ELF-1 (cell line): Measurements from ENCODE around the gene GP1BA.

Experiments
- DNase-seq: peaks from one replicate; pipeline ENCODE4 v3.0.0-alpha.2; 2016; ENCODE audit warnings: low read depth, low spot score

Gene GP1BA

GRCh38 chr17:4931963-4932362 lies at the start of gene GP1BA:
Gene GP1BA (plus strand): TSS chr17:4932277. CDS start chr17:4932605, 328 bp downstream.
- DNase-seq, result no peak

DNA sequence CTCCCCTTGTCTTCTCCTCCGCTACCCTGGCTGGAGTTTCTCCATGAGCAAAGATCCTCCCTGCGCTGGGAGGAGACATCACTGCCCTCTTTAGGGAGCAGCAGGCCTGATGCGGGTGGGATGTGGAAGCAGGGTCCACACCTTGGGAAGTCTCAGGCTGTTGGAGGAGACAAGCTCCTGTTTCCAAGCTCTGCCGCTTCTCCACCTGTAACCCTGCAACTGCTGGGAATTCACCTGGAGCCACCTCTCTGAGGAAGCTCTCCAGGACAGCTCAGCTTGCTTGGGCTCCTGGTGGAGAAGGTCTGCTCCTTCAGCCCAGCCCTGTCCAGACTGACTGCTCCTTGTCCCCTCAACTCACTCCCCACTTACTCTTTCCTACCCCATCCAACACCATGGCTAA lies 47.6 kb upstream of the GP1BA start:
- no peak for DNase-seq

DNA sequence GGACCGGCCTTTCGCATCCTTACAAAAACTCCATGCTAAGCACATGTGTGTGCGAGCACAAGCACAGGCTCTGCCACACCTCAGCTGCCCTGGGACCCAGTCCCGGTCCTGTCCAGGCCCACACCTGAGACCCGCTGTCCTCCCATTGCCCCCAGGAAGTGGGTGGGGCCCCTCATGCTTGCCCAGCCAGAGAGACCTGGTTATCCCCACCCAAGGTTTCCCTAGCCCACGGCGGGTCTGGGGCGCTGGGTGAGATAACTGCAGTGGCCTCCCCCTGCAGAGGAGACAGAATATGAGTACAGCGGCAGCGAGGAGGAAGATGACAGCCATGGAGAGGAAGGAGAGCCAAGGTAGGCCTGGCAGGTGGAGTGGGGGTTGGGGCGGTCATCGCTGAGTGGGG lies 45.2 kb upstream of the GP1BA start:
- no peak for DNase-seq

DNA sequence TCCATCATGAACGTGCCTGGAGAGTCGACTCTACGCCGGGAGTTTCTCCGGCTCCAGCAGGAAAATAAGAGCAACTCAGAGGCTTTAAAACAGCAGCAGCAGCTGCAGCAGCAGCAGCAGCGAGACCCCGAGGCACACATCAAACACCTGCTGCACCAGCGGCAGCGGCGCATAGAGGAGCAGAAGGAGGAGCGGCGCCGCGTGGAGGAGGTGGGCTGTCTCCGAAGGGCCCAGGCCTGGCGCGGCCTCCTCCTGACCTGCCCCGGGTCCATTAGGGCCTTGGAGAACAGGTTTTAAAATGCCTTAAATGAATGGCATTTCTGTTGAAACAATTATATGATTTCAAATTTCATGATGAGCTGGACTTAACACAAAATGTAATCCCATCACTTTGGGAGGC lies 44.5 kb upstream of the GP1BA start:
- no peak for DNase-seq

DNA sequence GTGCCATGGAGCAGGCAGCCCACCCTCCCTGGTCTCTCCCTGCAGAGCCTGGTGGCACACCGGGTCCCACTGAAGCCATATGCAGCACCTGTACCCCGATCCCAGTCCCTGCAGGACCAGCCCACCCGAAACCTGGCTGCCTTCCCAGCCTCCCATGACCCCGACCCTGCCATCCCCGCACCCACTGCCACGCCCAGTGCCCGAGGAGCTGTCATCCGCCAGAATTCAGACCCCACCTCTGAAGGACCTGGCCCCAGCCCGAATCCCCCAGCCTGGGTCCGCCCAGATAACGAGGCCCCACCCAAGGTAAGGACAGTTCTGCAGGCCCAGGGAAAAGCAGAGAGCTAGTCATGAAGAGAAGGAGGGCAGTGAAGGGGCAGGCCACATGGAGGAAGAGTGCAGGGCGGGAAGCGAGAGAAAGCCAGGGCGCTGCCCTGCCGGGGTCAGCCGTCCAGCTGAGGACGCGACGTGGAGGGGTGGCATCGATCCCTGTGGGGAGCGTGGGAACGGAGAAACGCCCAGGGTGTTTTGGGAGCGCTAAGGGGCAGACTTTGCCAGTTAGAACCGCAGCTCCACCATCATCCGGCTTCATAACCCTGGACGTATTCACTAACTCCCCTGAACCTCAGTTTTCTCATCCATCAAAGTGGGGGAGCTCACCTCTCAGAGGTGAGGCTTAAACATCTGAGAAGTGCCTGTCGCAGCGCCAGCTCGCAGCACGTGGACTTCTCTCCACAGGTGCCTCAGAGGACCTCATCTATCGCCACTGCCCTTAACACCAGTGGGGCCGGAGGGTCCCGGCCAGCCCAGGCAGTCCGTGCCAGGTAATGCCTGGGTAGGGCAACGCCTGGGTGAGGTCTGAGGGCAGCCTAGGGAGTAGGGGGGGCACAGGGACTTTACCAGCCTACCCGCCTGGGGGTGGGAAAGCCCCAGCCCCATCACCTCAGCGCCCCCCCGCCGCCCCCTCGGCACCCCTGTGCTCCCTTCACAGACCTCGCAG lies 40.4 kb upstream of the GP1BA start:
- DNase-seq, result no peak

DNA sequence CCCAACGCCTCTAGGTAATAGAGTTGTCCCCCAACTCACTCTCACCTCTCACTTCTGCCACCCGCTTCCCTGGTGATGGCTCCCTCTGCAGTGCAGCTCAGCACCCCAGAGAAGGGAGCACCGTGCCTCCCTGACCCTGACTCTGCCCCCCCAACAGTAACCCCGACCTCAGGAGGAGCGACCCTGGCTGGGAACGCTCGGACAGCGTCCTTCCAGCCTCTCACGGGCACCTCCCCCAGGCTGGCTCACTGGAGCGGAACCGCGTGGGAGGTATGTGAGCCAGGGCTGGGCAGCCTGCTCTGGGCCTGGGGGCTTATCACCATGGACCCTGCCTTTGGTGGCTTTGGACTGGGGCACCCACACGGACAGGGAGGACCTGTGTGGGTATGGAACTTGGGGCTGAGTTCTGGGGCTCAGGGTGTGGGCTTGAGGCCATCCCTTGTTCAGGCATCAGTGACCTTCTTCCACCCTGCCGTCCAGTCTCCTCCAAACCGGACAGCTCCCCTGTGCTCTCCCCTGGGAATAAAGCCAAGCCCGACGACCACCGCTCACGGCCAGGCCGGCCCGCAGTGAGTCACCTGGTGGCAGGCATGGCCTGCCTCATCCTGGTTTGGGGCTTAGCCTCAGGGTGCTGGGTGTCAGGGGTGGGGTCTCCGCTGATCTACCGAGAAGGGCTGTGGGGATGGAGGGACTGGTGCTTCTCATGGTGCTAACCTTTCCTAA lies 39.4 kb upstream of the GP1BA start:
- no peak for DNase-seq

DNA sequence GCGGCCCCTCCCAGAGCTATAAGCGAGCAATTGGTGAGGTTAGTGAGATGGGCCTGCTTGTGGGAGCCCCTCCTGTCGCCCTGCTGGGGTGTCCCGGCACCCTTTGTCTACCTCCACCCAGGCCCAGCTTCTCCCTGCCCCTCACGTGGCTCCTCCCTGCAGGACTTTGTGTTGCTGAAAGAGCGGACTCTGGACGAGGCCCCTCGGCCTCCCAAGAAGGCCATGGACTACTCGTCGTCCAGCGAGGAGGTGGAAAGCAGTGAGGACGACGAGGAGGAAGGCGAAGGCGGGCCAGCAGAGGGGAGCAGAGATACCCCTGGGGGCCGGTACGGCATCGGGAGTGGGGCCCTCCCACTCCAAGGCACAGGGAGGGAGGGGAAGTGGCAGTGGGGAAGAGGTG lies 38.8 kb upstream of the GP1BA start:
- no peak for DNase-seq

DNA sequence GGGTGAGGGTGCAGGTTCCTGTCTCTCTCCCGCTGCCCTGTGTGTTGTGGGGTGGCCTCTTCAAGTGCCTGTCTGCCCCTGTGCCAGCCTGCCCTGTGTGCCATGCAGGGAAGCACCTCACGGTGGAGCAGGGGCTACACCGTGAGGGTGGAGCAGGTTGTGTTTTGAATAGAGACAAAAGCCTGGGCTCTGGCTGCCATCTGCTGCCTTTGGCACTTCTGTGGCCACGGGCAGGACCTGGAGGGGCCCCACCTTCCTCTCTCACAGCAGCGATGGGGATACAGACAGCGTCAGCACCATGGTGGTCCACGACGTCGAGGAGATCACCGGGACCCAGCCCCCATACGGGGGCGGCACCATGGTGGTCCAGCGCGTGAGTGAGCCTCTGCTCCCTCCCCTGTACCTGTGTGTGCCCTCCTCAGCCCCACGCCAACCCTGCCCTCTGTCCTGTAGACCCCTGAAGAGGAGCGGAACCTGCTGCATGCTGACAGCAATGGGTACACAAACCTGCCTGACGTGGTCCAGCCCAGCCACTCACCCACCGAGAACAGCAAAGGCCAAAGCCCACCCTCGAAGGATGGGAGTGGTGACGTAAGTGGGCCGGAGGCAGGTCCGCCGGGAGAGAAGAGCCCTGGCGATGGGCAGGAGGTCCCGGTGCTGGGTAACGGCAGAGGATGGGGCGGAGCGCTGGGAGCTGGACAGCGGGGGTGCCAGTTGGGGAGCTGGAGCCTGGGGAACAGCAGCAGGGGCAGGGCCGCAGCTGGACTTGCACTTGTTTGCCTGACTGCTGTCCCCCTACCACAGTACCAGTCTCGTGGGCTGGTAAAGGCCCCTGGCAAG lies 38.1 kb upstream of the GP1BA start:
- DNase-seq, result no peak

DNA sequence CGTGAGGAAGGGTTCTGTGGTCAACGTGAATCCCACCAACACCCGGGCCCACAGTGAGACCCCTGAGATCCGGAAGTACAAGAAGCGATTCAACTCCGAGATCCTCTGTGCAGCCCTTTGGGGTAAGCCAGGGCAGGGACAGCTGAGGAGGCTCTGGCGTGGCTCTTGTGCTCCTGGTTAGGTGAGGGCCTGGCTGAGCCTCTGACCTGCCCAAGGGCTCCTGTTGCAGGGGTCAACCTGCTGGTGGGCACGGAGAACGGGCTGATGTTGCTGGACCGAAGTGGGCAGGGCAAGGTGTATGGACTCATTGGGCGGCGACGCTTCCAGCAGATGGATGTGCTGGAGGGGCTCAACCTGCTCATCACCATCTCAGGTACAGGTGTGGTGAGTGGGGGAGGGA lies 37.0 kb upstream of the GP1BA start:
- no peak for DNase-seq

GRCh38 chr17:4895657-4896331 lies 36.3 kb upstream of the GP1BA start:
- DNase-seq, result peak; percentile 79

DNA sequence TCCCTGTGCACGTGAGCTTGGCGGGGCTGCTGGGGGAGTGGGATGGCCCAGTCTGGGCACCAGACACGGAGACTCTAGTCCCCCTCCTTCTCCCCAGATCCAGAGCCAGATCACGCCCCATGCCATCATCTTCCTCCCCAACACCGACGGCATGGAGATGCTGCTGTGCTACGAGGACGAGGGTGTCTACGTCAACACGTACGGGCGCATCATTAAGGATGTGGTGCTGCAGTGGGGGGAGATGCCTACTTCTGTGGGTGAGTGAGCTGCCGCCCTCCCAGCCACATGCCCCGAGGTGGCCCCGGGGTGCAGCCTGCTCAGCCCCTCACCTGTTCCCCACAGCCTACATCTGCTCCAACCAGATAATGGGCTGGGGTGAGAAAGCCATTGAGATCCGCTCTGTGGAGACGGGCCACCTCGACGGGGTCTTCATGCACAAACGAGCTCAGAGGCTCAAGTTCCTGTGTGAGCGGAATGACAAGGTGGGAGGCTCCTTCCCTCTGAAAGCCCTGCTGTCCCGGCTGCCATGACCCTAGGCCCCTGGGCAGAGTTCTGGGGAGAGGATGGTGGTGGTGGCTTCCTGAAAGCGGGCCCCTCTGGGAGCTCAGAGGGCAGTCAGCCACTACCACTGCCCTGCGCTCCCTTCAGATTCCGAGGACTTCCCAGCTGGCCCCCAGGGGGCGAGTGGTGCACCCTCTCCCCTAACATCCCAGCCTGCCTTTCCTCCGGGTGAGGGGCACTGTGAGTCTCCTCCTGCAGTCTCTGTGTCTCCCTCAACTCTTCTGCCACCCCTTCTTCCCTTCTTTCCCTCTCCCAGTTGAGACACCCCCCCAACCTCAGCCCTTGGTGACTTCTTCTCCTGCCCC lies 35.5 kb upstream of the GP1BA start:
- DNase-seq, result no peak

DNA sequence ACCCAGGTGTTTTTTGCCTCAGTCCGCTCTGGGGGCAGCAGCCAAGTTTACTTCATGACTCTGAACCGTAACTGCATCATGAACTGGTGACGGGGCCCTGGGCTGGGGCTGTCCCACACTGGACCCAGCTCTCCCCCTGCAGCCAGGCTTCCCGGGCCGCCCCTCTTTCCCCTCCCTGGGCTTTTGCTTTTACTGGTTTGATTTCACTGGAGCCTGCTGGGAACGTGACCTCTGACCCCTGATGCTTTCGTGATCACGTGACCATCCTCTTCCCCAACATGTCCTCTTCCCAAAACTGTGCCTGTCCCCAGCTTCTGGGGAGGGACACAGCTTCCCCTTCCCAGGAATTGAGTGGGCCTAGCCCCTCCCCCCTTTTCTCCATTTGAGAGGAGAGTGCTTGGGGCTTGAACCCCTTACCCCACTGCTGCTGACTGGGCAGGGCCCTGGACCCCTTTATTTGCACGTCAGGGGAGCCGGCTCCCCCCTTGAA lies 34.8 kb upstream of the GP1BA start:
- no peak for DNase-seq

DNA sequence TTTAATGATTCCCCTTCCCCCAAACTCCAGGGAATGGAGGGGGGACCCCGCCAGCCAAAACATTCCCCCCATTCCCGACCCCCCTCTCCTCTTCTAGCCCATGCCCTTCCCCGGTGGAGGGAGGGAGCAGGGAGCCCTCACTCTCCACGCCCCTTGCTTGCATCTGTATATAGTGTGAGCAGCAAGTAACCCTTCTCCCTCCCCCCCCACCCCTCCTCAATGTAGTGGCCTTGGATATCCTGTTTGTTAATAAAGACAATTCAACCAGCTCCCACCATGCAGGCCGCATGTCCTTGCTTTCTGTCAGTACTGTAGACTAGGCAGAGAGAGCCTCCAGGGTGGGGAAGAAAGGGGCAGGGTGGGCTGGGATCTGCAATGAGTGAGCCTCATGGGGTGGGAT lies 34.3 kb upstream of the GP1BA start:
- DNase-seq, result no peak

- no peak for DNase-seq
These were observed 33.7 kb upstream of the GP1BA start for GRCh38 chr17:4898351-4898750.

DNA sequence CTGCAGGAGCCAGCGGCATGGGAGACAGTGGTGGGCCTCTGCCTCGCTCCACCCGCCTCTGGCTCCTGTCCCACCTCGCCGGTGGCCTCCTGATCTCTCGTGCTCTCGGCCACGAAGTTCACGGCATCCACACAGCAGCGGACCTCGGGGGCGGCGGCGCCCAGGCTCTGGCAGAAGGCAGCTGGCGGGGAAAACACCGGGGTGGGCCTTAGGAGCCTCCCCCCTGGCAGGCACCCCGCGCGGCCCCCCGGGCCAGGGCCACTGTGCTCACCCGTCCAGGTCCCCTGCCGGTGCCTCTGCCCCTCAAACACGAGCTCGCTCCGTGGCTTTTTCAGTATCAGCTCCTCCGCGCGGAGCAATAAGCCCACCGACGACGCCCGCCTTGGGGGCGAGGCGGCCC lies 33.1 kb upstream of the GP1BA start:
- DNase-seq, result no peak

- peak; percentile 91 for DNase-seq
These were observed 32.5 kb upstream of the GP1BA start, which contains the start of gene C17orf107 for GRCh38 chr17:4899341-4900230. Gene C17orf107 (plus strand): TSS chr17:4899536. CDS start chr17:4899763, 227 bp downstream.

DNA sequence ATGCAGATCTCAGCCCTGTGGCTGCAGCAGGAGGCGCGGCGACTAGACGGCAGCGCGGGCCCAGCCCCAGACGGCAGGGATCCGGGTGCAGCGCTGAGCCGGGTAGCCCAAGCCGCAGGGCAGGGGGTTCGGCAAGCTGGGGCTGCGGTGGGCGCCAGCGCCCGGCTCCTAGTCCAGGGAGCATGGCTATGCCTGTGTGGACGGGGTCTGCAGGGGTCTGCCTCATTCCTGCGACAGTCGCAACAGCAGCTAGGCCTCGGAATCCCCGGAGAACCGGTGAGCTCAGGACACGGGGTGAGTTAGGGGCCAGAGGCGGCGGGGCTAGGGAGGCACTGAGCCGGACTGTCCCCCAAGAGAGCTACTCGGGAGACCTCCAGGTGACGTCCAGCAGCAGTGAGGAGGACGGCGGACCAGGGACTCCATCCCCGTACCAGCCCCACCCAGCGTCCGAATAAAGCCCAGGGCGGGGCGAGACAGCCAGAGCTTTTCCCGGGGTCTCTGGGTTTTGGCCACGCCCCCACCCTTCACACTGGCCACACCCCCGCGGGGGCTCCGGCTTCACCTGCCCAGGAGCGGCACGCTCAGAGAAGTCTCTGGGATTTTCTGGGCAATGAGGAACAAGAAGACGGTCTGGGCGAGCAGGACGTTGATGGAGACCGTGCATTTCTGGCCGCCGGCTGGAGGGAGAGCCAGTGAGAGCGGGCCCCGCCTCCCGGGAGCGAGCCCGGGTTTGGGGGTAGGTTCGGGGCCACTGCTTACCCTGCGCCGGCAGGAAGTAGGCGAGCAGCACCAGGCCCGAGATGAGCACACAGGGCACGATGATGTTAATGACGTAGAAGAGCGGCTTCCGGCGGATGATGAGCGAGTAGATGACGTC lies 31.6 kb upstream of the GP1BA start:
- DNase-seq, result peak; percentile 87

- no peak for DNase-seq
These were observed 30.9 kb upstream of the GP1BA start for GRCh38 chr17:4901108-4901647.
